HFF-Myc (cell line): ENCODE measurements around the gene NR3C1.

Experiments
- DNase-seq: peaks from one replicate; pipeline ENCODE4 v3.0.0-alpha.2; 2011; ENCODE audit warnings: low read depth; ENCODE audit errors: extremely low read depth
- H3K4me3 ChIP-seq: replicated peaks from 2 replicates; pipeline ENCODE4 v1.5.1; 2011; ENCODE audit warnings: low read depth, mild to moderate bottlenecking, control low read depth, low read length
- TF ChIP-seq, protein P1 (sequence below): IDR thresholded peaks from 2 replicates; pipeline ENCODE4 v1.5.1; 2012; ENCODE audit warnings: mild to moderate bottlenecking, low read depth, low read length, control low read depth; ENCODE audit errors: missing control alignments

The NR3C1 gene

GRCh38 chr5:143403593-143404415 lies at the start of gene NR3C1:
NR3C1 (minus strand) TSS chr5:143403686; CDS start chr5:143400839, 2,847 bp downstream.
- H3K4me3 ChIP-seq = peak within 1 kb of the TSS; percentile 72
- TF ChIP-seq, protein P1, sequence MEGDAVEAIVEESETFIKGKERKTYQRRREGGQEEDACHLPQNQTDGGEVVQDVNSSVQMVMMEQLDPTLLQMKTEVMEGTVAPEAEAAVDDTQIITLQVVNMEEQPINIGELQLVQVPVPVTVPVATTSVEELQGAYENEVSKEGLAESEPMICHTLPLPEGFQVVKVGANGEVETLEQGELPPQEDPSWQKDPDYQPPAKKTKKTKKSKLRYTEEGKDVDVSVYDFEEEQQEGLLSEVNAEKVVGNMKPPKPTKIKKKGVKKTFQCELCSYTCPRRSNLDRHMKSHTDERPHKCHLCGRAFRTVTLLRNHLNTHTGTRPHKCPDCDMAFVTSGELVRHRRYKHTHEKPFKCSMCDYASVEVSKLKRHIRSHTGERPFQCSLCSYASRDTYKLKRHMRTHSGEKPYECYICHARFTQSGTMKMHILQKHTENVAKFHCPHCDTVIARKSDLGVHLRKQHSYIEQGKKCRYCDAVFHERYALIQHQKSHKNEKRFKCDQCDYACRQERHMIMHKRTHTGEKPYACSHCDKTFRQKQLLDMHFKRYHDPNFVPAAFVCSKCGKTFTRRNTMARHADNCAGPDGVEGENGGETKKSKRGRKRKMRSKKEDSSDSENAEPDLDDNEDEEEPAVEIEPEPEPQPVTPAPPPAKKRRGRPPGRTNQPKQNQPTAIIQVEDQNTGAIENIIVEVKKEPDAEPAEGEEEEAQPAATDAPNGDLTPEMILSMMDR = peak; percentile 20
- DNase-seq = no peak

- DNase-seq = no peak
- H3K4me3 ChIP-seq = no peak overlapping the region
- TF ChIP-seq, protein P1 = no peak
Observed at GRCh38 chr5:143449772-143450171, 46.3 kb upstream of the NR3C1 start.

DNA sequence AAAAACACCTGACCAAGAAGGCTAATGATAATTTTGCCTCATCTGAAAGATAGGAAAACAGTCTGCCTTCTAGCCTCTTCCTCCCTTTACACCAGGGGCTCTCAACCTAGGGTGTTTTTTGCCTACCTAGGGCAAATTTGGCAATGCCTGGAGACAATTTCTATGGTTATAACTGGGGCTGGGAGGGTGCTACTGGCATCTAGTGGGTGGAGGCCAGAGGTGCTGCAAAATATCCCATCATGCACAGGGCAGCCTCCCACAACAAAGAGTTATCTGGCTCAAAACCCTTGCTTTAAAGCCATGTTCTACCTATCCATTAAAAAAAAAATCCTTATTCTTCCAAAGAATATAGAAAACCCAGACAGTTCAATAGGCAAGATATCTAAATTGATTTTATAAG lies 45.0 kb upstream of the NR3C1 start:
- no peak overlapping the region for H3K4me3 ChIP-seq
- no peak for DNase-seq

GRCh38 chr5:143447983-143448382 lies 44.5 kb upstream of the NR3C1 start:
- H3K4me3 ChIP-seq = no peak overlapping the region
- no peak for DNase-seq
- TF ChIP-seq, protein P1 = no peak

More for the DNA sequence above, 45.0 kb upstream of the NR3C1 start:
- TF ChIP-seq, protein P1 = no peak

- DNase-seq = no peak
- TF ChIP-seq, protein P1 = no peak
- no peak overlapping the region for H3K4me3 ChIP-seq
Observed at GRCh38 chr5:143446535-143447226, 43.2 kb upstream of the NR3C1 start.

- peak; percentile 38 for DNase-seq
- TF ChIP-seq, protein P1 = no peak
Observed at GRCh38 chr5:143445776-143446175, 42.3 kb upstream of the NR3C1 start.

More at GRCh38 chr5:143445776-143446175, 42.3 kb upstream of the NR3C1 start:
- H3K4me3 ChIP-seq = no peak overlapping the region
